Fibroblast of skin of right quadriceps (primary cell): ENCODE data around the gene AK8.
"Not testable (repeated sequence)": the region's sequence is repeated elsewhere in the genome, so short reads cannot be mapped to it uniquely, and the experiment has no call there.

ENCODE experiments used
- DNase-seq: peaks from one replicate; pipeline ENCODE4 v3.0.0-alpha.2; 2013

Gene AK8

DNA sequence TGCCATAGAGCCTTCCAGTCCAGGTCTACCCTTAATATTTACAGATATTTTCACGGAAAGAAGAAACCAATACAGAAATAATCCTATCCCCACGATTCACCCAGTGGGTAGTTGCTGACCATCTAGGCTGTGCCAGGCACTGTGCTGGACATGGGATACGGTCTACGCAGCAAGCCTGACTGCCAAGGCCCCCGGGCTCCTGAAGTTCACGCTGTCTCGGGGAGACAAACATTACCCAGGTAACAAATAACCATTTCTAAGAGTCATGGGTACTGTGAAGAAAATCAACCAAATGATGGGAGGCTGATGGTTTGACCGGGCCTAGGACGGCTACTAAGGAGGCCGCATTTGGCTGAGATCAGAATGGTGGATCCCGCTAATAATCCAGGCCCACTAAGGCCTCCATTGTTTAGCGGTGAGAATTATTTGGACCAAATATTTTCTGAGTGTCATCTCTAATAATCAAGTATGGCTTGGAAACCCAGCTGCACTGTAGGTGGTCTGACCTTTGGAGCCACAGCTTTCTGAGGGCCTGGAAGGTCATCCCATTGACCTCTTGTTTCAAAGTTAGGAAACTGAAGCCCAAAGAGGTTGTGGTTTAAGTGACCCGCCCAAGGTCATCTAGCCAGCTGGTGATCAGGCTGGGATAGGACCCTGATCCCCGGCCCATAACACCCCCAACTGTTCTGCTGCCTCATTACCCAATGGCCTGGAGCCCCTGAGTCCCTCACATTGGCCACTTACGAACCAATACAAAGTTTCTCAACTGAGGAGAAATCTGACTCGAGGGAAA, 82.4 kb downstream of the AK8 start:
- DNase-seq = no peak

DNA sequence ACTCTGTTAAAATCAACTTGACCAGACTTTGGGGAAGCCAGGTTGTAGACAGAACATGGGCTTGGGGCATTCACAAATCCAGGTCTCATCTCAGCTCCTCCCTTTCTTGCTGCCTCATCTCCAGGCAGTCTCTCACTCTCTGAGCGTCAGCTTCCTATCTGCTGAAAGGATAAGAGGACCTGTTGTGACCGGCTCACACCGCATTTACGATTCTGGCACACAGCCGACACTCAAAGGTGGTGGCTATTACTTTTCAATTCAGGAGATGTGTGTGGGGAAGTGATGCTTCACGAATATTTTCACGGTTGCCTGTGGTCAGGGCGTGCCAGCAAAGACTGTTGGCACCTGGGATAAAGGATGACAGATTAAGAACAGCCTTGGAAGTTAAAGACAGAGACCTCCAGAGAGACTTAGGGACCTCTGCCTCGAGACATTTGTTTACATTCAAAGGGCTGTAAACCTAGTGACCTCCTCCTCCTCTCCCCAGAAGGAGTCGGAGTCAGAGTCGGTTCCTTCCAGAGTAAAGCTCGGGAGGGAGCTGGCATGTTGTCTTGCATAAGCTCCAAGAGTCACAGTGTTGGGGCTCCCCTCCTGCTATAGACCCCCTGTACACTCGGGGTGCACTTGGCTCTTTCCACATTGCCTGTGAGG, 83.2 kb downstream of the AK8 start:
- no peak for DNase-seq

- no peak for DNase-seq
These were observed 84.2 kb downstream of the AK8 start for GRCh38 chr9:132793606-132794580.

DNA sequence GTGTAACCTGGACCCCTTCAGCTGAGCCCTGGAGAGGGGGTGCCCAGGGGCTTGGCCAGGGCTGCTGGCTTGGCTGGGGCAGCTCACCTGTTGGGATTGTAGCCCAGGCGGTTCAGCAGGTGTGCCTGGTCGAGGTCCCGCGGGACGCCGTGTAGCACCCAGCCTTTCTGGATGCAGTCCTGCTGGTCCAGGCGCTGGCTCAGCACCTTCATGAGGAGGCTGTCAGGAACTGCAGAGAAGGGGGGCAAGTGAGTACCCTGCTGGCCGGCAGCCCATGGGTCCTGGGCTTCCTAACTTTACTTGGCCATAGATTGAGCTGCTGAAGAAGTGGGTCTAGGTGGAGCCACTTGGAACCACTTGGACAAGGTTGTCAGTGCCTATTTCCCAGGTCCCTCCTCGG, 85.5 kb downstream of the AK8 start:
- DNase-seq = no peak

- no peak for DNase-seq
These were observed 86.3 kb downstream of the AK8 start for GRCh38 chr9:132791699-132792240.

DNA sequence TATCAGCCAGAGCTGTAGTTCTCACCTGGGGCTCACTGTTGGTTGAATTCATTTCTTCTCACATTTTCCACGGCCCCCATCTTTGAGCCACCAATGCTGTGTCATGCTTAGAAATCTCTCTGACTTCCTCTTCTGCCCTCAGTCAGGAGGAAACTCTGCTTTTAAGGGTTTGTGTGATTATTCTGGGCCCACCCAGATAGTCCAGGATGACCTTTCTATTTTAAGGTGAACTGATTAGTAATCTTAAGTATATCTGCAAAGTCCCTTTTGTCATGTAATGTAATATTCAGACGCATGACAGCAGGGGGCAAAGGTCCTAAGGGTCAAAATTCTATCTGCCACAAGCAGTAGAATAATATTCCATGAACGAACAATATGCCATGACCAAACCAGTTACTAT, 88.4 kb downstream of the AK8 start:
- no peak for DNase-seq

GRCh38 chr9:132788378-132788777, 89.7 kb downstream of the AK8 start:
- no peak for DNase-seq

- DNase-seq = no peak
These were observed 90.3 kb downstream of the AK8 start for GRCh38 chr9:132787748-132788159.

- no peak for DNase-seq
These were observed 93.7 kb downstream of the AK8 start for GRCh38 chr9:132784286-132784830.

- DNase-seq = no peak
These were observed 95.1 kb downstream of the AK8 start for GRCh38 chr9:132783006-132783405.

DNA sequence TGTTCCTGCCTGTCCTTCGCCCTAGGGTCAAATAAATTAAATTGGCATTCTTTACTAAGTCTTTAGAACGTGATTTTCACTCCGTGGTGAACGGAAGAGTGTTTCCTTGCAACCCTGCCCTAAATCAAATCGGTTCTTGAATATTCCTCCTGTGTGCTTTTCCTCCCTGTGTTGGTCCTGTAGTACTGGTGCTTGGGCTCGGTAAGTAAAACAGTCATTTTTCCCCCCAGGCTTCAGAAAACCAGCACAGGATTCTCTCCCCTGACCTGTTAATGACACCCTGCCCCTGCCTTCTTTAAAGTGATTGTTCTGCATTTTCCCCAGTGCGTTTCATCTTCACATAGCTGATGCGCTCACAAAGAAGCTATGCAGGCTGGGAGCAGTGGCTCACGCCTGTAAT, 96.0 kb downstream of the AK8 start:
- no peak for DNase-seq

GRCh38 chr9:132780230-132781007, 97.7 kb downstream of the AK8 start:
- no peak for DNase-seq

GRCh38 chr9:132776891-132777290, 101.2 kb downstream of the AK8 start:
- no peak for DNase-seq

DNA sequence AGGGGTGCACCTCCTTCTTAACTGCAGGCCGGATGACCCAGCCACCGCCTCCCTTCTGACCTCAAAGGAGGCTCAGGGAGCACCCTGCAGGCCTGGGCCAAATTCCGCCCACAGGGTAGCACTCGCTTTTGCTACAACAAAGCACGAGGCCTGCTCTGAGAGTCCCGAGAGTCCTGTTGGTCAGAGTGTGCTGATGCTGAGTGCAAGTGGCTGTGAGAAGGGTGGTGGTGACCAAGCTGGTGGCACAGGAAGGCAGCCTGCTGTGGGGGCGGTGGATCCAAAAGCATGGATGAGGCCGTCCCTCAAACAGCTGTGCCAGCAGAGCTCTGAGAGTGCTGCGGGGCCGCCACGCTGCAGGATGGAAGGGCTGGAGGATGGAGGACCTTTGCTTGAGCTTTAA, 101.8 kb downstream of the AK8 start:
- no peak for DNase-seq

DNA sequence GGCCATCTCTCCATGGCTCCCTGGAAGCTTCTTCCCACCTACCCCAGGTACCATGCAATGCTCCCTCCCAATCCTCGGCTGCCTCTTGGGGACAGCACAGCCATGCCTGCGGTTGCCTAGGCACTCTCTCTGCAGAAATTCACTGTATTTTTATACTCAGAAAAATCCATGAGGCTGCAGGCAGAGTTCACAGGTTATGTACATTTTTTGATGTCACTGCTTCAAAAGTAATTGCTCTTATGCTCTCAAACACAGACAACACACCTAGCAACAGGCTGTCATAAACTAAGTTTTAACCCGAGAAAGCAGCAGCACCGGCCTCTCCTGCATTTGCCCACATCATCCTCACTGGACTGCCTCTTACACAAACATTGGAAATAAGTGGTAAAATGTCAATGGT, 102.4 kb downstream of the AK8 start:
- no peak for DNase-seq

- DNase-seq = no peak
These were observed 103.2 kb downstream of the AK8 start for GRCh38 chr9:132774886-132775285.

GRCh38 chr9:132773764-132774339, 104.2 kb downstream of the AK8 start:
- DNase-seq = no peak

DNA sequence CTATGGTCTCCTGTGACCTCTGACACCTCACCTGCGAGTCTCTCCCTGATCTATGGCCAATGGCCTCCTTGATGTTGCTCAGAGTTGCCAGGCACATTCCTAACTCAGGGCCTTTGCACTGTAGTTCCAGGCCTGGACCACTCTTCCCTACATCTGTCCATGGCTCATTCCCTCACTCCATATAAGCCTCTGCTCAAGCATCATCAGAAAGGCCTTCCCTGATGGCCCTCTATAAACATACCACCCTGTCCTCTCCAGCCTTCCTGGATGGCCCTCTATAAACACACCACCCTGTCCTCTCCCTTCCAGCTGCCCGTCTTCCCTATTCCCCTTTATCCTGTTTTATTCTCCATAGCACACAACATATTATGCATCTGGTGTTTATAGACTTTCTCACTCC, 105.0 kb downstream of the AK8 start:
- DNase-seq = no peak

DNA sequence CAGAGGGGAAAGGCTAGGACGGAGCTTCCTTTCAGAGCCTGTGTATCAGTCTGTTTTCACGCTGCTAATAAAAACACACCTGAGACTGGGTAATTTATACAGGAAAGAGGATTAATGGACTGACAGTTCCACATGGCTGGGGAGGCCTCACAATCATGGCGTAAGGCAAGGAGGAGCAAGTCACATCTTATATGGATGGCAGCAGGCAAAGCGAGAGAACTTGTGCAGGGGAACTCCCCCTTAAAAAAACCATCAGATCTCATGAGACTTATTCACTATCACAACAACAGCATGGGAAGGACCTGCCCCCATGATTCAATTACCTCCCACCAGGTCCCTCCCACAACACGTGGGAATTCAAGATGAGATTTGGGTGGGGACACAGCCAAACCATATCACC, 106.3 kb downstream of the AK8 start:
- DNase-seq = not testable (repeated sequence)

GRCh38 chr9:132770770-132771310, 107.2 kb downstream of the AK8 start:
- no peak for DNase-seq
